Stromal cell of bone marrow (primary cell): ENCODE measurements around the gene MAOB.
"Not testable (repeated sequence)": the region's sequence is repeated elsewhere in the genome, so short reads cannot be mapped to it uniquely, and the experiment has no call there.

ENCODE experiments used
- DNase-seq: peaks from one replicate; pipeline ENCODE4 v3.0.0-alpha.2; 2012; ENCODE audit warnings: low read depth

Gene MAOB

DNA sequence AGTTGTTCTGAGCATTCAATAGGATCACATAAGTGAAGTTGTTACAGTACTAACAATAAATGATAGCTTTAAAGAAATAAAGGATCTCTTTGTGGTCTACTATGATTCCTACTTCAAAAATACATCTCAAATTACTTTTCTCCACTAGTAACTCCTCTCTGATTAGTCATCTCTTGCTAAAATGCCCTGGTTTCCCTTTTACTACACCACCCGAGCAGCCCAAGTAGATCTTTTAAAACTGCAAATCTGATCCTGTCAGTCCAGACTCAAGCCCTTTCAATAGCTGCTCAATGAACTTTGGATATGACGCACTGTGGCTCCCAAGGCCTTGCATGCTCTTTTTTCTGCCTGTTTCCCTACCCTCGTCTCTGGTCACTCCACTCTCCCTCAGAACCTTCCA, 128.6 kb downstream of the MAOB start:
- DNase-seq = no peak

DNA sequence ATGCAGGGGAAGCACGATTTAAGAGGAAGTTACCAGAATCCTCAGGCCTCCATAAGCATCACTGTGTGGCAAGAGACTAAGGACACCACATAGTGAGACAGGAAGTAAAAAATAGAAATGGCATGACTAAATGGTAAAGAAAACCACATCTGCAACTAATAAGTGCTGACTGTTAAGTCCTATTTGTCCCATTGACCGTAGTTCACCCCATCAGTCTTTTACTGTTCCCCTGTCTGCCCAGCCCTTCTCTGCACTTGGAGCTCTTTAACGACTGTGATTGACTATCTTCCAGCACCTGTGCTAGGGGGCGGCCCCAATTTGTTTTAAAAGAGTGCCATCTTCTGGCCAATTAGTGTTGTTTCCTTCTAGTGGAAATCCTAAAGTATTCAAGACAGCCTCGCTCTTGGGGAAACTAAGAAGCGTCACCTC, 132.0 kb downstream of the MAOB start:
- peak; percentile 23 for DNase-seq

DNA sequence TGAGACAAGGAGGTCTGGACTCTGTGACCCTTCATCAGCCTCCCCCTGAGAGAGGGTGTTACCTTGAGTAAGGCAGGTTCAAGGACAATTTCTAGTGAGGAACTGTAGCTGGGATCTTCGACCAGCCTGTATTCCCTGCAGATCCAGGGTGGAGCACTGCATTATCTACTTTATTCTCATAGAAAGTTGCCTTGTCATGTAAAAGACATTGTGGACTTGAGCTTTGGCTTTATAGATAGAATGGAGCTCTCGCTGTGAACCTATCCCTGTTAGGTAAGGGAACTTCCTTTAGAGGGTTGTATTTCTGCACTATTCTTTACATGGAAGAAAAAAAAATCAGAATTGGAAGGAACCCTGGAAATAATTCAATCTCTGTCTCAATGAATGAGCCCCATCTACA, 134.8 kb downstream of the MAOB start:
- no peak for DNase-seq

DNA sequence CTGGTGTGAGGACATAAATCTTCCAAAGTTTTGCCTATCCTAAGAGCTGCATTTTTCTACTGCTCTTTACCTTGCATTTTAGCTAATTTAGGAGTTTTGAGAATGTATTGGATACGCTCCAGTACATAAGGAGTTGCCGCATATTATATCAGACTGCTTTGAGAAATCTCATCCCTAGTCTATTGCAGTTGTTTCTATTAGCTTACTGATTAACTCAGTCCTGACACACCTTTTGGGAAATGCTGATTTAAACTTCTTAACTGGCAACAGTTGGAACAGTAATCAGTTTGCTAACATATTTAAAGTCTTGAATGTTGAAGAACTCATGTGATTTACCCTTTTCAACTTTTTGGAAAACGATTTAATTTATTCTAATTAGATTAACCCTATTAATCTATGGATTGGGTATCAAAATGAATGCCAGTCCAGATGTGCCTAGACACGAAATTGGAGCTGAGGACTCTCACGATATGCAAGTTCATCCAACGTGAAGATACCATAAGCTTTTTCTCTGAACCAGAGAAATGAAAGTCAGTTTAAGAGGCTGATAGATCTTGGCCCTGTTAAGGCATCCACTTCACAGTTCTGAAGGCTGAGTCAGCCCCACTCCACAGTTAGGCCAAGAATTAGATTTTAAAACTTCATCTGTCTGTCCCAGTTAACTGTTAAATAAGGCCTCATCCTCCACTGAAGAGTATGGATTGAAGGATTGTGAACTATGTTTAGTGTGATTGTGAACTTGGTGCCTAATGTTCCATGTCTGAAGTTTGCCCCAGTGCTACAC, 136.1 kb downstream of the MAOB start:
- DNase-seq = no peak

DNA sequence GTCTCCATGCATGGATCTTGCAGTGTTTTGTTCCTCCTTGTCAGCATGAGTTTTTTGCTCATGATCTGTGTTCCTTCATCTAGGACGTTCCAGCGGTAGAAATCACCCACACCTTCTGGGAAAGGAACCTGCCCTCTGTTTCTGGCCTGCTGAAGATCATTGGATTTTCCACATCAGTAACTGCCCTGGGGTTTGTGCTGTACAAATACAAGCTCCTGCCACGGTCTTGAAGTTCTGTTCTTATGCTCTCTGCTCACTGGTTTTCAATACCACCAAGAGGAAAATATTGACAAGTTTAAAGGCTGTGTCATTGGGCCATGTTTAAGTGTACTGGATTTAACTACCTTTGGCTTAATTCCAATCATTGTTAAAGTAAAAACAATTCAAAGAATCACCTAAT, 138.0 kb downstream of the MAOB start:
- DNase-seq = no peak

DNA sequence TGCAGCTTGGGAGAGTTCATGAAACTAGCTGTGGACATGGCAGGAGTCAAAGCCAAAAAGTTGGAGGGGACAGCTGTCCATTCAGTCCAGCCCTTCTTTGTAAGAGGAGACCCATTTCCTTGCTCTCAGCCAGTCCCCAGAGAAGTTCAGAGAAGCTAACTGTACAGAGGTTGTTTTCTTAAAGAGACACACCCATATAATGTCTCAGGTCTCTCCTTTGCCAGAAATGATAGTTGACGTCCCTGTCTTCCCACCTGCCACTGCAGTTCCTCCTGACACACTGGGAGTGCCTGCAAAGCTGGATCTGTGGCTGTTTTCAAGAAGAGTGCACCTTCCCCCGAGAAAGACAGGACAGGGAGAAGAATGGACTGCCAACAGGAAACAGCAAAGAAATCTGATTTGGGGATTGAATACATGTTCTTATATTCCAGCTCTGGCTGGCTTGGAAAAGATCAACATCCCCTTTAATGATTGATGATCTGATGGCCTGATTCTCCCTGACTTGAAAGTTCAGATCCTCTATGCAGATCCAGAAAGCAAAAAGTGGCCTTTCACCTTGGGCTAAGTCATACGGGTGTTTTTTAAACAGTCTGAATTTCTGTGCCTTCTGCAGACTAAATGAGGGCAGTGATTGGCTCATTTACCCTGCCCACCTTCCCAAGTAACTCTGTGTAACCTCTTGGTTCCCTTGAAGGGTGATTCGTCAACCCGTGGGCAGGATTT, 139.0 kb downstream of the MAOB start:
- no peak for DNase-seq

DNA sequence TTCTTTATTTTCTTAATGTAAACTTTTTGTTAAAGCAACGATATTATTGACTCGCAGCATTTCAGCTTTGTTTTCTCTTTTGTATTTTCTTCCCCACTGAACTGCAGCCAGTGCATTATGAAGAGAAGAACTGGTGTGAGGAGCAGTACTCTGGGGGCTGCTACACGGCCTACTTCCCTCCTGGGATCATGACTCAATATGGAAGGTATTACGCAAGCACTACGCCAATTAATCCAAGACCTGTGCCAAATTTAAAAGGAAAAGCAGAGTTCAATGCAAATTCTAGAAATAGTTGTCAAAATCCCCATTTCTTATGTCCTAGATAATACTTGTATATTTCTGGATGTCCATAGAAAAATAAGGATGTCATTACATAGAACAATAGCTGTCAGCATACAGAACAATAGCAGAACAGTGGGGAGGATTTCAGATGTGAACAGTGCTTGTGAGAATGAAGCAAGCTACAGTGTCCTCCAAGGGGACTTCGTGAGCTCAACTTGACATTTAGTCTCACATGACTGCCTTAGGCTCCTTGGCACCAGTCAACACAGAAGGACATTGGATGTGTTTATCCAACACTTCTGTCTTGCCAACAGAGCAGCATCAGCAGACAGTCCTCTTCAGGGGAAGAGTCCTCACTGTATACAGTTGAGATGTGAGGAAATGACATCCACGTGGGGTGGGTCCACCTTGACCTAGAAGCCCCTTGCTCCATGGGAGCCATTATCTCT, 140.2 kb downstream of the MAOB start:
- DNase-seq = peak; percentile 26

DNA sequence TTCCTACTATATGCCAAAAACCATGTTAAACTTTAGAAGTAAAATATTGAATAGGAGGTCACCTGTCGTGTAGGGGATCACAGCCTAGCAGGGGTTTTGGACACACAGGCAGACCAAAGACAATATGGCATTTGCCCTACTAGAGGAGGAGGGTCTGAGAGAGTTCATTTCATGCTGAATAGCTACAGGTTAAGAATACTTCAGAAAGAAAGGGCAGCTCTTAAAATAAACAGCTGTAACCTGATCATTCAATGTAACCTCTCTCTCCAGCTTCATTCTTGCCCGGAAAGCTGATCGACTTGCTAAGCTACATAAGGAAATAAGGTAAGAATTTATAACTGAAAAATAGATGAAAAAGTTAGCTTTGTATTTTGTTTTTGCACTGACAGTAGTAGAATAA, 146.3 kb downstream of the MAOB start:
- no peak for DNase-seq

DNA sequence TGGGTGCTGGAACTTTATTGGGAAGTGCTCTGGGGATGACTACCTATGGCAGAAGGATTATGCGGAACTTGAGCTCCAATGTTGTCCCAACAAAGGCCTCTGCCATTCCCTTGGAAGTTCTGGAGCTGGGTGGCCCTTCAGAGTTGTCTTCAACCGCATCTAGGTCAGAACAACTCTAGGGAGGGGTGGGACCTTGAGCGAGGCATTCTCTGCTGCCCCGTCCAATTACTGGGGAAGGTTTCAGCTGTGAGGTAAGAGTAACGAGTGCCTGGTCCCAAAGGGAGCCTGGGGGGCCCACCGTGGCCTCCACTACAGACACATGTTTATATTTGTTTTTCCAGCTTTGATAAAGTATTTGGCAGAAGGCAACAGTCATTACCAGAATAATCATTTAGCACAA, 146.7 kb downstream of the MAOB start:
- DNase-seq = no peak

DNA sequence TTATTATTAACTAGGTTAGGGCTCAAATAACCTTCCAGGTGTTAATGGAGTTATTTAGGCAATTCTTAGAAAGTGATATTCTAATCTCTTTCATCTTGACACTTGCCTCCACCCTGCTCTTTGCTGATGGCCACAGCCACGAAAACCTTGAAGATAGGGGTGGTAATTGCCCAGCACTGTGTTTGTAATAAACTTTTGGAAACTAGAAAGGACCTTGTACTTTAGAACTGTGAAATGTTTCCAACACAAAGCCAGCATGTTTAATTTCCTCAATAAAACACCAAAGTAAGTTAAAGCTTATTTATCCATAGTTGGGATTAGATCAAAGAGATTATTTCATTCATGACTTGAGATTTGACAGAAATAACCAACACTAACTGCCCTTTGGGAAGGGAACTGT, 147.8 kb downstream of the MAOB start:
- no peak for DNase-seq

DNA sequence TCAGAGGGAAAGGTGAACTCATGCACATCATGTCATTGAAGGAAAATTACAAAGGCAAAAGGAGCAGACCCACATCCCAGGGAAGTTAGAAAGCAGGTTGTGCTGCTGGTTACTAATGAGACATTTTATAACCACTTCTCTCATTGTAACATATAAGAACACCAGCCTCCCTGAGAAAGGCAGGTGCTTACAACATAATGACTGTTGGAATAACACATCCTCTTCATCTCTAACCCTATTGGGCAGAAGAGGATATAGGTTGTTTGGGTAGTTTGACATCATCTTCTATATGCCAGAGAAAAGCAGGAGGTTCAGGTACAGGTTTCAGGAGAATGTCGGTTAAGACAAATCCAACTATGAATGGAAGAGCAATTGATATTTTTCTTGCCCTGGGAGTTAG, 148.6 kb downstream of the MAOB start:
- DNase-seq = no peak

DNA sequence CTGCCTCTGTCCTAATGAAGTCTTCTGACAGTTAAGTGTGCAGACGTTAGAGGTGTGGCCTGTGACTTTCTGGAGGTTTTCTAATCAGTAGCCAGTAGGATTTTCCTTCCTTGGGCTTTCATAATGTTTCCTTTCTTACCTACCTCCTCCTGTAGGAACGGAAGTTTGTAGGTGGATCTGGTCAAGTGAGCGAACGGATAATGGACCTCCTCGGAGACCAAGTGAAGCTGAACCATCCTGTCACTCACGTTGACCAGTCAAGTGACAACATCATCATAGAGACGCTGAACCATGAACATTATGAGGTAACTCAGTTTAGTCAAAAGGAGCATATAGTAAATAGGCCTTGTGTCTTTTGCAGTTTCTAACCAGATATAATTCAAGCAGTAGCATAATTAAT, 151.2 kb downstream of the MAOB start:
- no peak for DNase-seq

DNA sequence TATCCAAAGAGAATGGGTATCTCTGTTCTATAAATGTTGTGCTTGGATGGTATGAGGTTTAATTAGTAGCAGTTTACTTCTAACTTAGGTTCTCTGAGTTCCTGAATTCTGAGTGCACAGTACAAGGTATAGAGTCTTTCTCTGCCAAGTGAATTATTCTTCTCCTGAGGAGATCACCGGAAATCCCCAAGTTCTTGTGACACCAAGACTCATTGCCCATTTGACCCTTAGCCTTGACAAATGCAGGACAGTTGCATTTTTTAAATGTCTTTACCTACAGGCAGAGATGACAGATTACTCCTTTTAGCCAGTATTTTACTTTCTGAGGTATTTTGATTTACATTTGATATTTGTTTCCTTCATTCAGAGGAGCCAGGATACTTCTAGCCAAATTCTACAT, 153.3 kb downstream of the MAOB start:
- no peak for DNase-seq

DNA sequence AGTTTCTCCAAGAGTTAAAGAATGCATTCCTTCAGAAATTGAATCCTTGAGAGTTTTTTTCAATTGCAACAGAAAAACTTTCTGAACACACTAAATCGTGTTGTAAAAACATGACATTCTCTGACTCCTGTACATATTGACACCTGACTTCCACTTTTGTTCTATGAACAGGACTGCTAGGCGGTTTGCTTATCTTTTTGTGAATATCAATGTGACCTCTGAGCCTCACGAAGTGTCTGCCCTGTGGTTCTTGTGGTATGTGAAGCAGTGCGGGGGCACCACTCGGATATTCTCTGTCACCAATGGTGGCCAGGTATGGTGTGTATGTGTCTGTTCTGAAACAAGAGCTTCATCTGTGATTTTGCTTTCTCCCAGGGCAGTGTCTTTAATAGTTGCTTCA, 154.2 kb downstream of the MAOB start:
- no peak for DNase-seq

DNA sequence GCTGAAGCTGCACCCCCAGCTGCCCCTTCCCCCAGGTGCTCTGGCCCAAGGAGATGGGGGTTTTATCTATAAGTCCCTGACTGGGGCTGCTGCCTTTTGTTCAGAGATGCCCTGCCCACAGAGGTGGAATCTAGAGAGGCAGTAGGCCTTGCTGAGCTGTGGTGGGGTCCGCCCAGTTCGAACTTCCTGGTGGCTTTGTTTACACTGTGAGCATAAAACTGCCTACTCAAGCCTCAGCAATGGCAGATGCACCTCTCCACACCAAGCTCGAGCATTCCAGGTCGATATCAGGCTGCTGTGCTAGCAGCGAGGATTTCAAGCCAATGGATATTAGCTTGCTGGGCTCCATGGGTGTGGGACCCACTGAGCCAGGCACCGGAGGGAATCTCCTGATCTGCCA, 155.0 kb downstream of the MAOB start:
- not testable (repeated sequence) for DNase-seq

DNA sequence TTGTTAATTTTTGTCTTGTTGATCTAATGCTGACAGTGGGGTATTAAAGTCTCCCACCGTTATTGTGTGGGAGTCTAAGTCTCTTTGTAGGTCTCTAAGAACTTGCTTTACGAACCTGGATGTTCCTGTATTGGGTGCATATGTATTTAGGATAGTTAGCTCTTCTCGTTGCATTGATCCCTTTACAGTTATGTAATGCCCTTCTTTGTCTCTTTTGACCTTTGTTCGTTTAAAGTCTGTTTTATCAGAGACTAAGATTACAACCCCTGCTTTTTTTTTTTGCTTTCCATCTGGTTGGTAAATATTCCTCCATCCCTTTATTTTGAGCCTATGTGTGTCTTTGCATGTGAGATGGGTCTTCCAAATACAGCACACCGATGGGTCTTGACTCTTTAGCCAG, 157.0 kb downstream of the MAOB start:
- DNase-seq = not testable (repeated sequence)

DNA sequence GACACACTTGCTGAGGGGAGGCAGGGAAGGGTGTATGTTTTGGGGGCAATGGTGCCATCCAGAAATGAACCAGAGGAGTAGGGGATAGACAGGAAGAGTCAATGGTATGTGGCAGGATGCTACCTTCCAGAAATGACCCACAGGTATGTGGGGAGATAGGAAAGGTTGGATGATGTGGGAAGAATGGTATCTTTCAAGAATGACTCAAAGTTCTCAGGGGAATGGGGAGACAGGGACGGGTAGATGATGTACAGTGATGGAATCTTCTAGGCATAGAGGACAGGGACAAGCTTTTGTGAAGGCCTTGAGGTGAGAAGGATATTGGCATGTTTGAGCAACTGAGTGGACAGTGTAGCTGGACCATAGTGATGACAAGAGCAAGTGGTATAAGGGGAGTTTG, 161.3 kb downstream of the MAOB start:
- DNase-seq = no peak

DNA sequence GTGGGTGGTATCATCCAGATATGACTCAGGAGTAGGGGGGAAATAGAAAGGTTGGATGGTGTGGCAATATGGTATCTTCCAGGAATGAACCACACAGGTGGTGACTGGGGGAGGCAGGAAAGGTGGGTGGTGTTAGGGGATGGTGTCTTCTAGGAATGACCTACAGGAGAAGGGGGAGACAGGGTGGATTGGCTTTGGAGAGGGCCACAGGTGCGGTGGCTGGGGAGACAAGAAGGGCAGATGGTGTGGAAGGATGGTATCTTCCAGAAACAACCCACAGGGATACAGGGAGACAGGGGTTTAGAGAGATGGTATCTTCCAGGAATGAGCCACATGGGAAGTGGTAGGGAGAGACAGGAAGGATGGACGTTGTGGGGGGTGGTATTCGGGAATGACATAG, 162.2 kb downstream of the MAOB start:
- DNase-seq = no peak

DNA sequence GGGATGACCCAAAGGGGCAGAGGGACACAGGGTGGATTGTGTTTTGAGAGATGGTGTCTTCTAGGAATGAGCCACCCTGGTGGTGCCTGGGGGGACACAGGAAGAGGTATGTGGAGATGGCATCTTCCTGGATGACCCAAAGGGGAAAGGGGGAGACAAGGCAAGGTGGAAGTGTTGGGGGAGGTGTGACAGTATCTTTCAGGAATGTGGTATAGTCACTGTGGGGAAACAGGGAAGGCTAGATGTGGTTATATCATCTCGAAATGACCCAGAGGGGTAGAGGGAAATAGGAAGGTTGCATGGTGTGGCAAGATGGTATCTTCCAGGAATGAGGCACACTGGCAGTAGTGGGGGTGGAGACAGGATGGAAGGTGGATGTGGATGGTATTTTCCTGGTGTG, 163.3 kb downstream of the MAOB start:
- no peak for DNase-seq

DNA sequence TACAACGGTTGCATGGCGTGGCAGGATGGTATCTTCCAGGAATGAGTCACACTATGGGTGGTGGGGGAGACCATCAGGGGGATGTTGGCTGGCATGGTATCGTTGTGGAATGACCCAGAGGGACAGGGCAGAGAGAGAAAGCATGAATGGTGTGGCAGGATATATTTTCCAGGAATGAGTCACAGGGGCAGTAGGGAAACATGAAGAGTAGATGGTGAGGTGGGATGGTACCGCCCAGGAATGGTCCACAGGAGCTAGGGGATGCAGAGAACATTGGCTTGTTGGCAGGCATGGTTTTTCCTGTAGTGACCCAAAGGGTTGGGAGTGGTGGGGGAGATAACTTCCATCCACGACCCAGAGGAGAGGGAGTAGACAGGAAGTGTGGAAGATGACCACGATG, 163.7 kb downstream of the MAOB start:
- DNase-seq = no peak

DNA sequence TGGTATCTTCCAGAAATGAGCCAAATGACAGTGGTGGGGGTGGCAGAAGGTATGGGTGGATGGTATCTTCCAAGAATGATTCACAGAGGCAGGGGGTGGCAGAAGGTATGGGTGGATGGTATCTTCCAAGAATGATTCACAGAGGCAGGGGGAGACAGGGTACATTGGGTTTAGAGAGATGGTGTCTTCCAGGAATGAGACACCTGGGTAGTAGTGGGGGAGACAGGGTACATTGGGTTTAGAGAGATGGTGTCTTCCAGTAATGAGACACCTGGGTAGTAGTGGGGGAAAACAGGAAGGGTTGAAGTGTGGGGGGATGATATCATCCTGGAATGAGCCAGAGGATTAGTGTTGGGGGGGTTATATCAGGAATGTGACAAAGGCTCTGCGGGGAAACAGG, 164.2 kb downstream of the MAOB start:
- DNase-seq = no peak

DNA sequence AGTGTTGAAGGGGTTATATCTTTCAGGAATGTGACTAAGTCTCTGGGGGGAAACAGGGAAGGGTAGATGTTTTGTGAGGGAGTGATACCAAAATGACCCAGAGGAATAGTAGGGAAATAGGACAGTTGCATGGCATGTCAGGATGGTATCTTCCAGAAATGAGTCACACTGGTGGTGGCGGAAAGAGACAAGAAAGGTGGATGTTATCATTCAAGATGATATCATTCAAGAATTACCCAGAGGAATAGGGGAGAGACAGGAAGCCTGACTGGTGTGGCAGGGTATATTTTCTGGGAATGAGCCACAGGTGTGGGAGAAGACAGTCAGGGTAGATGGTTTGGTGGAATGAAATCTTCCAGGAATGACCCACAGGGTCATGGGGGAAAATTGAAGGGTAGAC, 165.1 kb downstream of the MAOB start:
- no peak for DNase-seq

DNA sequence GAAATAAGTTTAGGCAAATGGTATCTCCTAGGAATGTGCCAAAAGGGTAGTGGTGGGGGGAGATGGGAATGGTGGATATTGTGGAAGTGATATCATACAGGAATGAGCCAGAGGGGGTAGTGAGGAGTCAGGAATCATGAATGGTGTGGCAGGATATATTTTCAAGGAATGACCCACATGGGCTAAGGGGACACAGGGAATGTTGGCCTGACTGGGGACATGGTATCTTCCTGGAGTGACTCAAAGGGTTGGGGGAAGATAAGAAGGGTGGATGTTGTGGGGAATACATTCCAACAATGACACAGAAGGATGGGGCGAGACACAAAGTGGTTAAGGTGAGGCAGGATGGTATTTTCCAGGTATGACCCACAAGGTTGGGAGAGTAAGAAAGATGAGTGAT, 165.6 kb downstream of the MAOB start:
- DNase-seq = no peak
